K562 (cell line): ENCODE data around the gene ZNF460. TPM values are rescaled to one million over a fixed set of nuclear protein-coding genes. Genes with fewer than 3 reads are reported as not detected.

Experiments used
- ATAC-seq: fragments of 200-7000 bp; cut with Tn5 transposase; 3 replicates; pipeline ENCODE4 v1.9.1; 2020; ENCODE audit warnings: moderate library complexity
- BruUV-seq: library from RNA; stranded (reverse); fragments of 400-500 nt; replicated peaks from 2 replicates; lab custom pipeline; 2021; lab: Mats Ljungman, UMichigan
- CTCF ChIA-PET: fragments of 300-600 bp; formaldehyde crosslinking; extraction: SDS; loops from one replicate; lab custom pipeline; 2021; ENCODE audit warnings: low intra/inter-chr PET ratio; lab: Yijun Ruan, JAX
- POLR2A ChIA-PET: fragments of 300-600, 350-650 bp; sonication (Branson Sonifier 250); formaldehyde crosslinking; extraction: SDS; loops from one replicate; lab custom pipeline; 2021; ENCODE audit warnings: antibody characterized with exemption, inconsistent platforms; lab: Yijun Ruan, JAX
- DNase-seq, 4 experiments: peaks; one replicate each; pipeline versions ENCODE4 v3.0.0 to v3.0.0-alpha.2; 2011 to 2018; ENCODE audit warnings: low spot score in 3 of 4, mixed read lengths in 3 of 4; ENCODE audit errors: extremely low read depth in 1 of 4
- FAIRE-seq: peaks from 2 replicates; lab custom pipeline; 2011; peaks lifted over from hg19 to GRCh38; lab: Jason Lieb, UNC
- H2AFZ ChIP-seq: 2 replicates; pipeline ENCODE4 v1.6.0; 2011; ENCODE audit warnings: low read depth, low read length, control low read depth, inconsistent platforms
- H3K27ac ChIP-seq: fragments of 200-600 bp; 3 replicates; pipeline ENCODE4 v1.8.0; 2011; ENCODE audit warnings: low read depth, mild to moderate bottlenecking, control low read depth, inconsistent platforms, low read length, moderate library complexity, mixed read lengths; ENCODE audit errors: extremely low read depth
- H3K27me3 ChIP-seq, 2 experiments: fragments of 300-600 bp in 1 of 2; 2 replicates in 1 of 2; 3 replicates in 1 of 2; pipeline versions ENCODE4 v1.6.0 to v1.8.0; 2011; ENCODE audit warnings: inconsistent platforms in 2 of 2, low read length in 2 of 2, mild to moderate bottlenecking in 1 of 2, mixed read lengths in 1 of 2, moderate library complexity in 1 of 2; ENCODE audit not compliant: control insufficient read depth in 2 of 2, insufficient read depth in 2 of 2
- H3K36me3 ChIP-seq: fragments of 300-600 bp; 3 replicates; pipeline ENCODE4 v1.8.0; 2011; ENCODE audit warnings: mild to moderate bottlenecking, low read length, inconsistent platforms; ENCODE audit not compliant: control insufficient read depth, insufficient read depth
- H3K4me1 ChIP-seq, 2 experiments: fragments of 200-600 bp in 1 of 2; replicated peaks in 1 of 2; 2 replicates in 1 of 2; 3 replicates in 1 of 2; pipeline versions ENCODE4 v1.5.1 to v1.8.0; 2011; ENCODE audit warnings: inconsistent platforms in 2 of 2, low read length in 2 of 2, mild to moderate bottlenecking in 1 of 2, mixed read lengths in 1 of 2, moderate library complexity in 1 of 2; ENCODE audit not compliant: control insufficient read depth in 2 of 2, insufficient read depth in 2 of 2
- H3K4me2 ChIP-seq: 2 replicates; pipeline ENCODE4 v1.6.1; 2011; ENCODE audit warnings: low read length, control low read depth, inconsistent platforms, mixed read lengths; ENCODE audit not compliant: insufficient read depth
- H3K4me3 ChIP-seq: fragments of 200-600 bp; sonication (generic), shearing (Covaris generic); 2 replicates; pipeline ENCODE4 v1.5.1; 2016; ENCODE audit warnings: control low read depth, inconsistent platforms
- H3K79me2 ChIP-seq: fragments of 200-600 bp; 3 replicates; pipeline ENCODE4 v1.8.0; 2011; ENCODE audit warnings: low read length, inconsistent platforms; ENCODE audit not compliant: control insufficient read depth, insufficient read depth
- H3K9ac ChIP-seq, 2 experiments: 2 replicates each; pipeline versions ENCODE4 v1.6.0 to v1.6.1; 2011; ENCODE audit warnings: low read depth in 2 of 2, low read length in 2 of 2, control low read depth in 1 of 2, inconsistent platforms in 1 of 2, mild to moderate bottlenecking in 1 of 2, mixed read lengths in 1 of 2; ENCODE audit not compliant: insufficient read depth in 1 of 2
- H3K9me1 ChIP-seq: one replicate; pipeline ENCODE4 v1.6.0; 2011; ENCODE audit warnings: inconsistent platforms, mild to moderate bottlenecking, low read length, moderate library complexity; ENCODE audit not compliant: control insufficient read depth, insufficient read depth
- H3K9me3 ChIP-seq: replicated peaks from 2 replicates; pipeline ENCODE4 v1.5.1; 2011; ENCODE audit warnings: low read depth, low read length, inconsistent platforms; ENCODE audit not compliant: control insufficient read depth, insufficient read depth
- H4K20me1 ChIP-seq: replicated peaks from 2 replicates; pipeline ENCODE4 v1.6.1; 2011; ENCODE audit warnings: low read length, inconsistent platforms, mixed read lengths; ENCODE audit not compliant: control insufficient read depth, insufficient read depth
- ATF3 ChIP-seq, 2 experiments: fragments of 450-650 bp in 1 of 2; sonication (generic) in 1 of 2; formaldehyde crosslinking in 1 of 2; IDR thresholded peaks in 1 of 2; conservative IDR thresholded peaks in 1 of 2; 2 replicates each; pipeline versions ENCODE4 v1.6.1 to v1.8.1; 2016 to 2023; ENCODE audit warnings: mild to moderate bottlenecking in 2 of 2, moderate library complexity in 2 of 2, inconsistent platforms in 1 of 2, missing genetic modification reagents in 1 of 2
- CEBPG ChIP-seq, 3 experiments: fragments of 200-800 bp in 1 of 3; sonication (Bioruptor generic) in 1 of 3; sonication (generic) in 1 of 3; formaldehyde crosslinking in 1 of 3; IDR thresholded peaks in 2 of 3; conservative IDR thresholded peaks in 1 of 3; 2 replicates each; pipeline versions ENCODE4 v1.6.1 to v1.8.0; 2016 to 2022; ENCODE audit warnings: missing compliant biosample characterization in 2 of 3, missing genetic modification characterization in 2 of 3, mild to moderate bottlenecking in 1 of 3, missing genetic modification reagents in 1 of 3
- CREM ChIP-seq: IDR thresholded peaks from 2 replicates; pipeline ENCODE4 v1.6.1; 2014; ENCODE audit warnings: antibody characterized with exemption, low read depth
- MEF2D ChIP-seq: conservative IDR thresholded peaks from 2 replicates; pipeline ENCODE4 v1.6.1; 2016; ENCODE audit warnings: low read depth, missing genetic modification characterization, missing compliant biosample characterization
- MYC ChIP-seq, 2 experiments: fragments of 250-450 bp in 1 of 2; sonication (Bioruptor Pico) in 1 of 2; IDR thresholded peaks; 2 replicates each; pipeline versions ENCODE4 v1.5.1 to v1.6.1; 2012 to 2021; ENCODE audit warnings: low read depth in 2 of 2, borderline replicate concordance in 1 of 2, improper control_type of control experiment in 1 of 2, low read length in 1 of 2, mild to moderate bottlenecking in 1 of 2, moderate library complexity in 1 of 2
- NR0B1 ChIP-seq: fragments of 450-650 bp; IDR thresholded peaks from one replicate; pipeline ENCODE4 v1.6.1; 2018; ENCODE audit warnings: mild to moderate bottlenecking, moderate library complexity; ENCODE audit not compliant: partially characterized antibody
- PRMT5 ChIP-seq: sonication (generic); formaldehyde crosslinking; IDR thresholded peaks from 2 replicates; pipeline ENCODE4 v1.5.0; 2020; ENCODE audit warnings: missing genetic modification reagents
- TRIM24 ChIP-seq, 2 experiments: fragments of 450-650 bp; IDR thresholded peaks; 2 replicates each; pipeline ENCODE4 v1.6.1; 2016
- WGBS: fragments of 100-300 bp; shearing (Covaris generic); methylation state at CpG from one replicate; pipeline ENCODE4 v1.1.6; 2016; ENCODE audit warnings: low coverage, mixed read lengths; ENCODE audit not compliant: insufficient coverage; ENCODE audit errors: missing lambda C conversion rate; 5-methylcytosine and 5-hydroxymethylcytosine counted together
- in situ Hi-C: fragments of 300-500 bp; cut with MboI; formaldehyde crosslinking; loops from 4 replicates; pipeline ENCODE4 v1.15.0; 2018; ENCODE audit warnings: inconsistent platforms, mixed read lengths
- intact Hi-C: fragments of 100-400 bp; cut with micrococcal nuclease; formaldehyde crosslinking; loops from 2 replicates; pipeline ENCODE4 v1.14.2; 2022
- polyA plus RNA-seq, 8 experiments: library from polyadenylated mRNA; depleted of rRNA in 4 of 8; stranded (reverse) in 5 of 8; unstranded in 3 of 8; fragments of >200 nt; fragmentation: Nextera tagmentation in 2 of 8; fragmentation: Illumina TruSeq in 1 of 8; extraction: Ambion mirVana in 2 of 8; extraction: Trizol in 1 of 8; gene quantifications; 2 replicates each; pipeline versions ENCODE4 v1.2.1 to v1.2.3, GENCODE V29; 2011 to 2014; ENCODE audit warnings: inconsistent platforms in 1 of 8, missing spikeins in 1 of 8
- total RNA-seq, 7 experiments: library from RNA; depleted of rRNA in 6 of 7; stranded (reverse); fragments of >200 nt in 6 of 7; fragmentation: Illumina TruSeq in 2 of 7; extraction: Trizol in 2 of 7; gene quantifications; 2 replicates each; pipeline versions ENCODE4 v1.2.1 to v1.2.3, GENCODE V29; 2011 to 2021; ENCODE audit warnings: low replicate concordance in 1 of 7

The ZNF460 gene
- total and polyA plus RNA-seq, 9 of the 15 experiments (the other 6 are each of a cell fraction or from before 2014, with no cell fraction given): 0.45 to 36.2 (median 16.6) TPM

DNA sequence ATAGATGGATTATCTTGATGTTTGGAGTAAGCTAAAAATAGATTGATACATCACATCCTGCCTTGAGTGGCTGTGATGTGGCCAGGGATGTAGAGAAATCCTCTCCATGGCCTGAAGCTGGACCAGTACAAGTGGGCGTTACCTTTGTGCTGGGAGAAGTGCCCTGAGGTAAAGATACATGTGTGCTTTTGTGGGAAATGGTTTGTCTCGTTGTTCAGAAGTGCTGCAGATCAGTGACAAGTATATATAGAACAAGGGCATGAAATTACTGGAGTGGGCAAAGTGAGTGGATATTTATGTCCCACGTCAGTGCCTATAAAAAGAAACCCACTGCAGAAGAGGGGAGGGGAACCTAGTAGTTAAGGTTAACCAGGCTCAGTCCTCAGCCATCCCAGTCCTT lies 58.6 kb downstream of the ZNF460 start:
- in situ Hi-C loops: no loop called here
- ChIA-PET CTCF (no interaction called here), POLR2A (no interaction called here)
- Histone ChIP-seq H3K27me3 (no peaks in the 10 kb centered on the region), H3K9me1 (no peaks in the 10 kb centered on the region), H4K20me1 (no peaks in the 10 kb centered on the region), H3K9ac (no peak overlapping the region), H3K4me1 (no peaks in the 10 kb centered on the region; a peak in 1 of 5 replicates), H3K4me3 (no peak overlapping the region), H2AFZ (no peak overlapping the region), H3K27ac (no peak overlapping the region), H3K4me2 (no peak overlapping the region), H3K36me3 (no peaks in the 10 kb centered on the region), H3K9me3 (no peaks in the 10 kb centered on the region), H3K79me2 (no peaks in the 10 kb centered on the region)
- ATAC-seq (no peak), FAIRE-seq (no peak), DNase-seq (no peak)
- TF ChIP-seq MEF2D (tag): 0 out of 2 replicates have a peak, but pooled peaks have one; percentile 5
- TF ChIP-seq CREM: no peak
- no peak for TF ChIP-seq NR0B1
- no TSS peak for BruUV-seq
- 5% methylated on average over 3 of the region's 3 CpGs for WGBS
- intact Hi-C loops: no loop called here

GRCh38 chr19:57342582-57342981 lies 62.3 kb downstream of the ZNF460 start:
- intact Hi-C loops: no loop called here
- ChIA-PET POLR2A (no interaction called here), CTCF (no interaction called here)
- in situ Hi-C loops: no loop called here
- H3K4me1 ChIP-seq: no peaks in the 10 kb centered on the region; a peak in 1 of 5 replicates
- H3K27ac ChIP-seq: no peak overlapping the region
- no TSS peak for BruUV-seq
- H3K79me2 ChIP-seq: no peaks in the 10 kb centered on the region
- DNase-seq (no peak), ATAC-seq (no peak; the same call in 2 of the 3 replicates), FAIRE-seq (no peak)
- no peaks in the 10 kb centered on the region for H3K9me1 ChIP-seq
- no peak overlapping the region for H3K4me3 ChIP-seq
- H4K20me1 ChIP-seq: no peaks in the 10 kb centered on the region
- H3K27me3 ChIP-seq: no peaks in the 10 kb centered on the region
- H3K4me2 ChIP-seq: no peak overlapping the region
- no peaks in the 10 kb centered on the region for H3K9me3 ChIP-seq
- no peak overlapping the region for H3K9ac ChIP-seq
- H3K36me3 ChIP-seq: no peaks in the 10 kb centered on the region
- no peak overlapping the region for H2AFZ ChIP-seq
- 5% methylated on average over 6 of the region's 6 CpGs for WGBS
- TF ChIP-seq PRMT5 (CRISPR knock-in tag): no peak
- no peak for TF ChIP-seq CEBPG (CRISPR knock-in tag; IDR thresholded peaks at IDR 0.05)
- TF ChIP-seq CEBPG (tag; conservative IDR thresholded peaks at IDR 0.05 in 1 of 2, IDR thresholded peaks at IDR 0.05 in 1 of 2): peak in 1 of 2 experiments; percentile 70; a peak in 1 of 4 replicates
- TF ChIP-seq MYC (IDR thresholded peaks at IDR 0.05; ENCODE audit: low read depth, low read length): no peak
- TF ChIP-seq MYC (CRISPR knock-in tag; IDR thresholded peaks at IDR 0.05; ENCODE audit: borderline replicate concordance, low read depth): no peak
- TF ChIP-seq ATF3 (IDR thresholded peaks at IDR 0.05): peak; percentile 65
- TF ChIP-seq ATF3 (CRISPR knock-in tag; conservative IDR thresholded peaks at IDR 0.05): no peak
- peak in 1 of 2 experiments; percentile 39; a peak in 1 of 4 replicates for TF ChIP-seq TRIM24 (IDR thresholded peaks at IDR 0.05)
